Stomach smooth muscle (tissue), 2 donors: Measurements from ENCODE around the gene GAB1.

Source experiments
- H3K27ac ChIP-seq: one replicate; pipeline ENCODE4 v1.7.0; 2013; ENCODE audit warnings: mild to moderate bottlenecking, low read length, inconsistent platforms
- H3K27me3 ChIP-seq, 2 donors: one replicate each; pipeline ENCODE4 v1.7.0; 2013; ENCODE audit warnings: low read length in 2 of 2; ENCODE audit not compliant: insufficient read depth in 2 of 2, control insufficient read depth in 1 of 2
- H3K36me3 ChIP-seq, 2 donors: one replicate each; pipeline ENCODE4 v1.7.0; 2013; ENCODE audit warnings: low read length in 2 of 2; ENCODE audit not compliant: control insufficient read depth in 2 of 2, insufficient read depth in 2 of 2
- H3K4me1 ChIP-seq: one replicate; pipeline ENCODE4 v1.7.0; 2013; ENCODE audit warnings: low read length; ENCODE audit not compliant: control insufficient read depth, insufficient read depth
- H3K4me3 ChIP-seq, 2 donors: one replicate each; pipeline ENCODE4 v1.7.0; 2013; ENCODE audit warnings: low read length in 2 of 2
- H3K9ac ChIP-seq, 2 donors: one replicate each; pipeline ENCODE4 v1.7.0; 2013; ENCODE audit warnings: low read length in 2 of 2, mild to moderate bottlenecking in 1 of 2
- H3K9me3 ChIP-seq, 2 donors: one replicate each; pipeline ENCODE4 v1.7.0; 2013; ENCODE audit warnings: low read length in 2 of 2; ENCODE audit not compliant: control insufficient read depth in 2 of 2
- donor health status: healthy.
- donor health status: Pancreatic carcinoma.

Gene GAB1

GRCh38 chr4:143488687-143489086, 152.0 kb downstream of the GAB1 start:
- Histone ChIP-seq H3K27ac (no peak overlapping the region), H3K36me3 (no peaks in the 10 kb centered on the region)

DNA sequence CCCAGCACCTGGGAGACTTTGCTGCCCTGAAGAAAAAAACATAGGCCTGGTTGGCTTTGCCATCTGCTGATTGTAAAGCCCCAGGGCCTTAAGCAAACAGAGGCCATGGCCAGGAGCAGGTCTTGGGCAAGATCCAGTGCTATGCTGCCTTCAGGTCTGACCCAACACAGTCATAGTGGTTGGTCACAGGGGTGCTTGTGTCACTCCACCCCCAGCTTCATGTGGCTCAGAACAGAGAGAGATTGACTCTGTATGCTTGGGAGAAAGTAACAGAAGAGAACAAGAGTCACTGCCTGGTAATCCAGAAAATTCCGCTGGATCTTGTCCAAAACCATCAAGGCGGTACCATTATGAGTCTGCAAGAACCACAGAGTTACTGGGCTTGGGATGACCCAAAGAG, 152.4 kb downstream of the GAB1 start:
- Histone ChIP-seq H3K4me1 (no peaks in the 10 kb centered on the region), H3K36me3 (no peaks in the 10 kb centered on the region), H3K27ac (no peak overlapping the region), H3K9me3 (no peaks in the 10 kb centered on the region), H3K4me3 (no peak overlapping the region), H3K9ac (no peak overlapping the region), H3K27me3 (no peaks in the 10 kb centered on the region)

More at GRCh38 chr4:143488687-143489086, 152.0 kb downstream of the GAB1 start:
- Histone ChIP-seq H3K27me3 (no peaks in the 10 kb centered on the region), H3K4me1 (no peaks in the 10 kb centered on the region), H3K4me3 (no peak overlapping the region), H3K9ac (no peak overlapping the region), H3K9me3 (no peaks in the 10 kb centered on the region)

DNA sequence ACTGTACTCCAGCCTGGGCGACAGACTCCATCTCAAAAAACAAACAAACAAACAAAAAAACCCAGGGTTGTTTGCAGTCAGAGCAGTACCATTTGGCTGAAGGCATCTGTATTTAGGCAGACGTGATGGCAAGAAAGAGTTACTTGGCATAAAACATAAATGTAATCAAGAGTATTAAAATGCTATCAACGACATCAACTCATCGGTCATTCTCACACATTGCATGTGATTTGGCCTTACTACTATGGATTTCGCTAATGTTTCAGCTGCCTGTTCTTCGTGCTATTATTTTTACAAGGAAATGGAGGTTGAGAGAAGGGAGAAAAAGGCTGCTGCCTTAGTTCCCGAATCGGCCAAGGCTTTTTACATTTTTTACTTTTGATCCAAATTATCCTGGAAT, 161.3 kb downstream of the GAB1 start:
- Histone ChIP-seq H3K4me3 (no peak overlapping the region), H3K9ac (no peak overlapping the region), H3K27me3 (no peaks in the 10 kb centered on the region), H3K36me3 (no peaks in the 10 kb centered on the region), H3K9me3 (no peaks in the 10 kb centered on the region), H3K27ac (no peak overlapping the region), H3K4me1 (no peaks in the 10 kb centered on the region)

DNA sequence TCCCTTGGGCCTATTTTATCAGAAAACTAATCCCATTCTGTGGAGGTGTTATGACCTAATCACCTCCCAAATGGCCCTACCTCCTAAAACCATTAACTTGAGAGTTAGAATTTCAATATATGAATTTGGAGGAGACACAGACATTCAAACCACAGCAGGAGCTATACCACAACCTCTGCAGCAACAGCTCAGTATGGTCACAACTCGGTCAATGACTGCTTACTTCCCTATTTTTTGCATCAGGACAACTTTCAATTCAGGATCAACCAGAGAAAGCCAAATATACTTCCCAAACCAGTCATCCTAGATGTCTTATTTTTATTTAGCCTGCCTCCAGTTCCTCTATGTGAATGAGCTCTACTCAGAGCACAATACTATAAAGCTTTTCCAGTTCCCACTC, 165.6 kb downstream of the GAB1 start:
- Histone ChIP-seq H3K27ac (no peak overlapping the region), H3K4me3 (no peak overlapping the region), H3K4me1 (no peaks in the 10 kb centered on the region), H3K36me3 (no peaks in the 10 kb centered on the region), H3K9me3 (no peaks in the 10 kb centered on the region), H3K27me3 (no peaks in the 10 kb centered on the region), H3K9ac (no peak overlapping the region)

- H3K36me3 ChIP-seq: no peaks in the 10 kb centered on the region
Measured at GRCh38 chr4:143506031-143506430, 169.4 kb downstream of the GAB1 start.

DNA sequence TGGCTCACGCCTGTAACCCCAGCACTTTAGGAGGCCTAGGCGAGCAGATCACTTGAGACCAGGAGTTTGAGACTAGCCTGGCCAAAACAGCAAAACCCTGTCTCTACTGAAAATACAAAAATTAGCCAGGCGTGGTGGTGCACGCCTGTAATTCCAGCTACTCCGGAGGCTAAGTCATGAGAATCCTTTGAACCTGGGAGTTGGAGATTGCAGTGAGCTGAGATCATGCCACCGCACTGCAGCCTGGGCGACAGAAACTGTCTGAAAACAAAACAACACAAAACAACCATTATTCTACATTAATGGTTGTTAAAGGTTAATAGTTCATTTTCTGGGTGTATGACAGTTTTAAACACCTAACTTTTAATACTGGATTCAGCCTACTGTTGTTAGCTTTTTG, 175.2 kb downstream of the GAB1 start:
- Histone ChIP-seq H3K27ac (no peak overlapping the region), H3K4me3 (no peak overlapping the region), H3K4me1 (peaks cover 5% of the 10 kb centered on the region), H3K9me3 (no peaks in the 10 kb centered on the region), H3K9ac (no peak overlapping the region), H3K27me3 (no peaks in the 10 kb centered on the region), H3K36me3 (no peaks in the 10 kb centered on the region)

More at GRCh38 chr4:143506031-143506430, 169.4 kb downstream of the GAB1 start:
- H3K27ac ChIP-seq: no peak overlapping the region
- no peaks in the 10 kb centered on the region for H3K9me3 ChIP-seq
- H3K4me3 ChIP-seq: no peak overlapping the region
- H3K4me1 ChIP-seq: no peaks in the 10 kb centered on the region
- no peak overlapping the region for H3K9ac ChIP-seq
- H3K27me3 ChIP-seq: no peaks in the 10 kb centered on the region

- peaks cover 0 to 7% of the 10 kb centered on the region in 2 donors for H3K36me3 ChIP-seq
- peak overlapping the region; percentile 95 for H3K27ac ChIP-seq
- H3K27me3 ChIP-seq: no peaks in the 10 kb centered on the region
- H3K9ac ChIP-seq: peak overlapping the region; percentile 80 to 94
- peaks cover 5% of the 10 kb centered on the region for H3K4me1 ChIP-seq
- peak overlapping the region; percentile 84 to 92 for H3K4me3 ChIP-seq
- H3K9me3 ChIP-seq: no peaks in the 10 kb centered on the region
Measured at GRCh38 chr4:143512978-143513313, 176.3 kb downstream of the GAB1 start.

DNA sequence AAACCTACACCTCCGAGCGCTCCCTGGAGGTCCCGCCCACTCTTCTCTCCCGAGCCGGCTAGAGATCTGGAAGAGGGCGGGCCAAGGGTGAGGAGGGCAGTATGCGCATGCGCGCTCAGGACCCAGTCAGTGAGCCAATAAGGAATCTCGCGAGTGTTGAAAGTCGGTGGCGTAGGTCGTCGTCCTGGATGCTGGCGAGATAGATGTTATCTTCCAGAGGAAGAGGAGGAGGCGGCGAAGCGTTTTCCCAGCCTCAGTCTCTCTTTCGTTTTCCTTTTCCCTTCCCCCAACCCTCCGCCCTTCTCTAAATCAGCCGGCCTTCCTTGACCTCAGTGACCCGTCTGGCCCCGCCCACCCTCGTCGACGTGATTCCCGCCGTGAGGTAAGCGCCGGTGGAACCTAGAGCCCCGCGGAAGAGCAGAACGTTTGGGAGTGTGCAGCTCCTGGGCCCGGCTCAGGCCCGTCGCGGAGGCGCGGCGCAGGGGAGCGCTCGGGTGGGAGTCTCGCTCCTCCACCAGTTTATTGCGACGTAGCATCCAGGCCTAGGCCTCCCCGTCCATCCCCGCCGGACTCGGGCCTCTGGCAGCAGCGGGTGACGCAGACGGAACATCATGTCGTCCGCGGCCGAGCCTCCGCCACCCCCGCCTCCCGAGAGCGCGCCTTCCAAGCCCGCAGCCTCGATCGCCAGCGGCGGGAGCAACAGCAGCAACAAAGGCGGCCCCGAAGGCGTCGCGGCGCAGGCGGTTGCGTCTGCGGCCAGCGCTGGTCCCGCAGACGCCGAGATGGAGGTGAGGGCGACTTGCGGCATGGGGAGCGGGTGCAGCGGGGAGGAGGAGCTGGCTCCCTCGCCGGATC, 176.9 kb downstream of the GAB1 start, which contains the start of gene SMARCA5:
TSS of gene SMARCA5 (plus strand) at position 389 of the 855 bp plus-strand sequence. CDS start at position 612, 223 bp downstream.
- H3K27ac ChIP-seq: peak within 1 kb of the TSS; percentile 95
- H3K36me3 ChIP-seq: peaks cover 0 to 8% of the 10 kb centered on the region in 2 donors
- H3K27me3 ChIP-seq: no peaks in the 10 kb centered on the region
- peak within 1 kb of the TSS; percentile 84 to 92 for H3K4me3 ChIP-seq
- H3K9ac ChIP-seq: peak within 1 kb of the TSS; percentile 80 to 94
- H3K4me1 ChIP-seq: peaks cover 5% of the 10 kb centered on the region
- no peaks in the 10 kb centered on the region for H3K9me3 ChIP-seq

- no peaks in the 10 kb centered on the region for H3K9me3 ChIP-seq
- H3K4me3 ChIP-seq: peak overlapping the region; percentile 84 to 92
- peaks cover 5% of the 10 kb centered on the region for H3K4me1 ChIP-seq
- H3K9ac ChIP-seq: peak overlapping the region; percentile 80 to 94
- no peaks in the 10 kb centered on the region for H3K27me3 ChIP-seq
- H3K27ac ChIP-seq: peak overlapping the region; percentile 95
- H3K36me3 ChIP-seq: peaks cover 0 to 8% of the 10 kb centered on the region in 2 donors
Measured at GRCh38 chr4:143514169-143514495, 177.5 kb downstream of the GAB1 start.

DNA sequence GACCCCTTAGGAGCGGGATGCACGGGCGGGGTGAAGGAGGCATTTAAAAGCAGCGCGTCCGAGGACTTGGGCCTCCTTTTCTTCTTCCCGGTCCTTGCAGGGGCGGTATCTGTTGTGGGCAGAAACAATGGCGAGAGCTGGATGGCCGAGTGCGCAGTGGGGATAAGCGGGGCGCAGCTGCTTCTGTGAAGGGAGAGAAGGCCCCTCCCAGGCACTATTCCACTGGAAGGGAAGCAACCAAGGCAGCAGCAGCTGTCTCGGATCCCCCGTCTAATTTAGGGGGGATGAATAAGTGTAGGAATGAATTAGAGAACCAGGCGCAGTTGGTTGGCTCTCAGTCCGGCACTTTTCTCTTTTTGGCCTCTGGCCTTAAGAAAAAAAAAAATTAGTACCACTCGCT, 177.8 kb downstream of the GAB1 start:
- Histone ChIP-seq H3K27ac (peak overlapping the region; percentile 95), H3K9me3 (no peaks in the 10 kb centered on the region), H3K27me3 (no peaks in the 10 kb centered on the region), H3K9ac (peak overlapping the region; percentile 80 to 94), H3K4me3 (peak overlapping the region; percentile 84 to 92), H3K4me1 (peaks cover 5% of the 10 kb centered on the region), H3K36me3 (peaks cover 0 to 9% of the 10 kb centered on the region in 2 donors)

GRCh38 chr4:143514901-143515300, 178.2 kb downstream of the GAB1 start:
- Histone ChIP-seq H3K9ac (peak overlapping the region; percentile 80 to 94), H3K27me3 (no peaks in the 10 kb centered on the region), H3K36me3 (peaks cover 0 to 11% of the 10 kb centered on the region in 2 donors), H3K9me3 (no peaks in the 10 kb centered on the region), H3K4me3 (peak overlapping the region; percentile 84 to 92), H3K4me1 (peaks cover 5% of the 10 kb centered on the region), H3K27ac (peak overlapping the region; percentile 95)
